ENCODE measurements around the gene HOMER1. TPM values are rescaled to one million over a fixed set of nuclear protein-coding genes. Genes with fewer than 3 reads are reported as not detected.
"Not testable (repeated sequence)": the region's sequence is repeated elsewhere in the genome, so short reads cannot be mapped to it uniquely, and the experiment has no call there.

HOMER1 gene
- total RNA-seq, 1 experiment from 2014 or later: 28.0 TPM

- no peak for DNase-seq (ENCODE audit: low spot score)
Observed at GRCh38 chr5:79526493-79526892, 12.6 kb upstream of the HOMER1 start.

GRCh38 chr5:79521156-79521555, 7.2 kb upstream of the HOMER1 start:
- no peak for DNase-seq (ENCODE audit: low spot score)
- in situ Hi-C loops (cut with HindIII; ENCODE audit: low sequenced_read_pairs): no loop called here

More at GRCh38 chr5:79526493-79526892, 12.6 kb upstream of the HOMER1 start:
- in situ Hi-C loops (cut with HindIII; ENCODE audit: low sequenced_read_pairs): no loop called here

- in situ Hi-C loops (cut with HindIII; ENCODE audit: low sequenced_read_pairs): no loop called here
- no peak for DNase-seq (ENCODE audit: low spot score)
Observed at GRCh38 chr5:79518718-79519117, 4.8 kb upstream of the HOMER1 start.

- in situ Hi-C loops (cut with HindIII; ENCODE audit: low sequenced_read_pairs): no loop called here
- DNase-seq (ENCODE audit: low spot score): no peak
Observed at GRCh38 chr5:79517601-79518000, 3.7 kb upstream of the HOMER1 start.

- DNase-seq (ENCODE audit: low spot score): no peak
- in situ Hi-C loops (cut with HindIII; ENCODE audit: low sequenced_read_pairs): no loop called here
Observed at GRCh38 chr5:79516986-79517385, 3.1 kb upstream of the HOMER1 start.

- in situ Hi-C loops (cut with HindIII; ENCODE audit: low sequenced_read_pairs): not testable (repeated sequence)
Observed at GRCh38 chr5:79516331-79516730, 2.4 kb upstream of the HOMER1 start.

GRCh38 chr5:79514391-79515105, 614 bp upstream of the HOMER1 start:
- peak; percentile 99 for DNase-seq (ENCODE audit: low spot score)
- in situ Hi-C loops (cut with HindIII; ENCODE audit: low sequenced_read_pairs): no loop called here

More at GRCh38 chr5:79516331-79516730, 2.4 kb upstream of the HOMER1 start:
- DNase-seq (ENCODE audit: low spot score): not testable (repeated sequence)

- DNase-seq (ENCODE audit: low spot score): peak; percentile 52
- in situ Hi-C loops (cut with HindIII; ENCODE audit: low sequenced_read_pairs): no loop called here
Observed at GRCh38 chr5:79513308-79513703, 628 bp downstream of the HOMER1 start.

GRCh38 chr5:79512471-79513307, 1.2 kb downstream of the HOMER1 start:
- DNase-seq (ENCODE audit: low spot score): peak; percentile 55
- in situ Hi-C loops (cut with HindIII; ENCODE audit: low sequenced_read_pairs): no loop called here

GRCh38 chr5:79512049-79512448, 1.9 kb downstream of the HOMER1 start:
- peak; percentile 43 for DNase-seq (ENCODE audit: low spot score)
- in situ Hi-C loops (cut with HindIII; ENCODE audit: low sequenced_read_pairs): no loop called here

GRCh38 chr5:79510638-79511037, 3.3 kb downstream of the HOMER1 start:
- in situ Hi-C loops (cut with HindIII; ENCODE audit: low sequenced_read_pairs): no loop called here
- DNase-seq (ENCODE audit: low spot score): peak; percentile 39

GRCh38 chr5:79509244-79509885, 4.6 kb downstream of the HOMER1 start:
- no peak for DNase-seq (ENCODE audit: low spot score)
- in situ Hi-C loops (cut with HindIII; ENCODE audit: low sequenced_read_pairs): no loop called here

GRCh38 chr5:79508794-79509193, 5.1 kb downstream of the HOMER1 start:
- in situ Hi-C loops (cut with HindIII; ENCODE audit: low sequenced_read_pairs): no loop called here
- peak; percentile 32 for DNase-seq (ENCODE audit: low spot score)

GRCh38 chr5:79508354-79508753, 5.6 kb downstream of the HOMER1 start:
- DNase-seq (ENCODE audit: low spot score): peak; percentile 40
- in situ Hi-C loops (cut with HindIII; ENCODE audit: low sequenced_read_pairs): no loop called here

GRCh38 chr5:79507251-79508205, 6.4 kb downstream of the HOMER1 start:
- in situ Hi-C loops (cut with HindIII; ENCODE audit: low sequenced_read_pairs): no loop called here
- peak; percentile 31 for DNase-seq (ENCODE audit: low spot score)

GRCh38 chr5:79505138-79505537, 8.8 kb downstream of the HOMER1 start:
- in situ Hi-C loops (cut with HindIII; ENCODE audit: low sequenced_read_pairs): no loop called here
- no peak for DNase-seq (ENCODE audit: low spot score)

GRCh38 chr5:79503794-79504495, 10.0 kb downstream of the HOMER1 start:
- in situ Hi-C loops (cut with HindIII; ENCODE audit: low sequenced_read_pairs): no loop called here
- no peak for DNase-seq (ENCODE audit: low spot score)

- in situ Hi-C loops (cut with HindIII; ENCODE audit: low sequenced_read_pairs): no loop called here
- DNase-seq (ENCODE audit: low spot score): no peak
Observed at GRCh38 chr5:79499640-79500273, 14.2 kb downstream of the HOMER1 start.

All from G401 (cell line).